ENCODE measurements around the gene DLG3.

- TF ChIP-seq ZFX (IDR thresholded peaks at IDR 0.05), result no peak
- TF ChIP-seq CTCF (conservative IDR thresholded peaks at IDR 0.05), result no peak
Measured at GRCh38 chrX:70424801-70425200, 19.8 kb upstream of the DLG3 start.
